ENCODE results near the gene ATP5F1D.
A peak's percentile ranks its signal among the peaks of the same experiment; 100 is the strongest.
"Not testable (repeated sequence)": the region's sequence is repeated elsewhere in the genome, so short reads cannot be mapped to it uniquely, and the experiment has no call there.

Gene ATP5F1D

GRCh38 chr19:1241417-1242095, at the start of gene ATP5F1D:
ATP5F1D (plus strand) TSS chr19:1241751; CDS start chr19:1241851, 100 bp downstream.
- peak; percentile 94 for DNase-seq (ENCODE audit: low spot score)

DNA sequence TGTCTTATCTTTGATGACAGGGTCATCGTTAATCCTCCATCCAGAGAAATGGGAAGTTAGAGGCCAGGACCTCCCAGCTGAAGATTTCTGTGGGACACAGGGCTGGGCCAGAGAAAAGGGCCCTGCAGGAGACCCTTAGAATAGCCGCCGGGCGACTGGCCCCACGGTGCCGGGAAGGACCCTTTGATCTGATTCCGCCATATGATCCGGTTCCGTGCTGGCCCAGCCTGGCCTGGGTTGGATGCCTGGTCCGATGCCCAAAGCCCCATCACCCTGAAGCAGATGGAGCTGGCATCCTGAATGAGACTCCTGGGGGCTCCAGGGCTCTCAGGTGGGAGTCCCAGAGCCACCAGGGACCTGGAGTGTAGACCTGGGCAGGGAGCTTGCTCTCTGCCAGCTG, 42.0 kb upstream of the ATP5F1D start:
- no peak for DNase-seq (ENCODE audit: low spot score)

GRCh38 chr19:1200614-1201013, 40.9 kb upstream of the ATP5F1D start:
- DNase-seq (ENCODE audit: low spot score) = not testable (repeated sequence)

DNA sequence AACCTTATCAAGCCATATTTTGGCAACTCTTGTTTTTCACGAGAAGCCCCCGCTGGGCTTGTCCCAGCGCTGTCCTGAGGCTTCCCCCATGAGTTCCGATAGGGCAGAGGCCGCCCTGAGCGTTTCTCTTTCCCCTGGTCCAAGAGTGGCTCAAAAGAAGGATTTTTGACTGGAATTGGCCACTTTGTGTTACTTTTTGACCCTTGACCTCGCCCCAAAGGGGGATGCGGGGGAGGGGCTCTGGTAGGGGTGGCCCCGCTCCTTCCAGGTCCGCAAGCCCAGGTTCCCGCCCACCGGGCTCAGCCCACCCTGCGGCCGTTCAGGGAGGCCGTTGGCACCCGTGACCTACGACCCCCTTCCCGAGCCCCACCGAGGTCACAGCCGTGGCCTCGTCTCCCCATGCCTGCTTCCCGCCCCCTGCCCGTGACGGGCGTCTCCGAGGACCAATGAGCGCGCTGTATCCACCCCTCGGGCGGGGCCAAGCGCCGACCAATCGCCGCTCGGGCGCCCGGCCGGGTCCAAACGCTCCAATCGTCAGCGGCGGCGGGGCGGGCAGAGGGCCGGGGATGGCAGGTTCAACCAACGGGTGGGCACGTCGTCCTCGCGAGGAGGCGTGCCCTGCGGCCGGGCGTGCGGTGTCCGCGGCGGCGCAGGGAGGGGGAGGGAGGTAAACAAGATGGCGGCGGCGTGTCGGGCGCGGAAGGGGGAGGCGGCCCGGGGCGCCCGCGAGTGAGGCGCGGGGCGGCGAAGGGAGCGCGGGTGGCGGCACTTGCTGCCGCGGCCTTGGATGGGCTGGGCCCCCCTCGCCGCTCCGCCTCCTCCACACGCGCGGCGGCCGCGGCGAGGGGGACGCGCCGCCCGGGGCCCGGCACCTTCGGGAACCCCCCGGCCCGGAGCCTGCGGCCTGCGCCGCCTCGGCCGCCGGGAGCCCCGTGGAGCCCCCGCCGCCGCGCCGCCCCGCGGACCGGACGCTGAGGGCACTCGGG, 36.1 kb upstream of the ATP5F1D start, which contains the start of gene STK11:
Gene STK11 (plus strand): TSS at position 665 of the 986 bp plus-strand sequence. CDS start 1,136 bp downstream, outside the sequence.
- DNase-seq (ENCODE audit: low spot score) = peak; percentile 100

DNA sequence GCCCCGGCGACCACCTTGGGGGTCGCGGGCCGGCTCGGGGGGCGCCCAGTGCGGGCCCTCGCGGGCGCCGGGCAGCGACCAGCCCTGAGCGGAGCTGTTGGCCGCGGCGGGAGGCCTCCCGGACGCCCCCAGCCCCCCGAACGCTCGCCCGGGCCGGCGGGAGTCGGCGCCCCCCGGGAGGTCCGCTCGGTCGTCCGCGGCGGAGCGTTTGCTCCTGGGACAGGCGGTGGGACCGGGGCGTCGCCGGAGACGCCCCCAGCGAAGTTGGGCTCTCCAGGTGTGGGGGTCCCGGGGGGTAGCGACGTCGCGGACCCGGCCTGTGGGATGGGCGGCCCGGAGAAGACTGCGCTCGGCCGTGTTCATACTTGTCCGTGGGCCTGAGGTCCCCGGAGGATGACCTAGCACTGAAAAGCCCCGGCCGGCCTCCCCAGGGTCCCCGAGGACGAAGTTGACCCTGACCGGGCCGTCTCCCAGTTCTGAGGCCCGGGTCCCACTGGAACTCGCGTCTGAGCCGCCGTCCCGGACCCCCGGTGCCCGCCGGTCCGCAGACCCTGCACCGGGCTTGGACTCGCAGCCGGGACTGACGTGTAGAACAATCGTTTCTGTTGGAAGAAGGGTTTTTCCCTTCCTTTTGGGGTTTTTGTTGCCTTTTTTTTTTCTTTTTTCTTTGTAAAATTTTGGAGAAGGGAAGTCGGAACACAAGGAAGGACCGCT, 35.2 kb upstream of the ATP5F1D start:
- DNase-seq (ENCODE audit: low spot score) = no peak

DNA sequence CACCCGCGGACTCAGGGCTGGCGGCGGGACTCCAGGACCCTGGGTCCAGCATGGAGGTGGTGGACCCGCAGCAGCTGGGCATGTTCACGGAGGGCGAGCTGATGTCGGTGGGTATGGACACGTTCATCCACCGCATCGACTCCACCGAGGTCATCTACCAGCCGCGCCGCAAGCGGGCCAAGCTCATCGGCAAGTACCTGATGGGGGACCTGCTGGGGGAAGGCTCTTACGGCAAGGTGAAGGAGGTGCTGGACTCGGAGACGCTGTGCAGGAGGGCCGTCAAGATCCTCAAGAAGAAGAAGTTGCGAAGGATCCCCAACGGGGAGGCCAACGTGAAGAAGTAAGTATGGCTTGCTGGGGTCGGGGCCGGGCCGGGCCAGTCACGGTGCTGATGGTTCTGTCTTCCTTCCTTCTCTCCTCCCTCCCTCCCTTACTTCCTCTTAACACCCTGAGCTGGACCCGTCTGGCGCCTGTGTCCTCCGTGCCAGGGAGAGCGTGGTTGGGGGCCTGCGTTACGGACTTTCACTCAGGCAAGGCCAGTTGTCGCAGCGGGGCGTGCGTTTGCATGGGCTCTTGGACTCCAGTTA, 34.6 kb upstream of the ATP5F1D start:
- DNase-seq (ENCODE audit: low spot score) = no peak

DNA sequence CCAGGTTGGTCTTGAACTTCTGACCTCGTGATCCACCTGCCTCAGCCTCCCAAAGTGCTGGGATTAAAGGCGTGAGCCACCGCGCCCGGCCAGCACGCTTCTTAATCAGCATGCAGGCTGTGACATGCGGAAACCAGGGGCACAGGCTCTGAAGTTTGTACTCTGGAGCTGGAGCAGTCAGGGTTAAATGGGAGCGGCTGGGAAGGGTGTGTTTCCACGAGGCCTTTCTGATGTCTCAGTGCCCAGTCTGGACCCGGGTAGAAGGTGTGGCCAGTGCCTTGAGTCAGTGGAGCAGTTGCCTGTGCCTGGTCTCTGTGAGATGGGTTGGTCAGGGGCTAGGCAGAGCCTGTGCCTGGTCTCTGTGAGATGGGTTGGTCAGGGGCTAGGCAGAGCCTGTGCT, 32.7 kb upstream of the ATP5F1D start:
- DNase-seq (ENCODE audit: low spot score) = not testable (repeated sequence)

DNA sequence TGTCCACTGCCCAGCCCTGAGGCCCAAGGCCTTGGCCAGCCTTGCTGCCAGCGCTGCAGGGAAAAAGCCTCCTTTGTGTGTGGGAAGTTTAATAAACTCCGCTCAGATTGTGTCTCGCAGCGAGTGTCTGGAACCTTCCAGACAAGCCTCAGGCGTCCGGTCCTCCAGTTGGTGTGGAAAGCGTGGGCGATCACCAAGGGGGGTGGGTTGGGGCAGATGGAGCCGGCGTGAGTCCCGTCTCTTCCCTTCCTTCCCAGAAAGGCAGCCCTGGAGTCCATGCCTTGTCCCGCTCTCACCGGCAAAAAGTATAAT, 31.4 kb upstream of the ATP5F1D start:
- no peak for DNase-seq (ENCODE audit: low spot score)

GRCh38 chr19:1211494-1212234, 29.9 kb upstream of the ATP5F1D start:
- DNase-seq (ENCODE audit: low spot score) = no peak

GRCh38 chr19:1213391-1214286, 27.9 kb upstream of the ATP5F1D start:
- no peak for DNase-seq (ENCODE audit: low spot score)

GRCh38 chr19:1214299-1214861, 27.2 kb upstream of the ATP5F1D start:
- DNase-seq (ENCODE audit: low spot score) = no peak

GRCh38 chr19:1214862-1215731, 26.5 kb upstream of the ATP5F1D start:
- no peak for DNase-seq (ENCODE audit: low spot score)

DNA sequence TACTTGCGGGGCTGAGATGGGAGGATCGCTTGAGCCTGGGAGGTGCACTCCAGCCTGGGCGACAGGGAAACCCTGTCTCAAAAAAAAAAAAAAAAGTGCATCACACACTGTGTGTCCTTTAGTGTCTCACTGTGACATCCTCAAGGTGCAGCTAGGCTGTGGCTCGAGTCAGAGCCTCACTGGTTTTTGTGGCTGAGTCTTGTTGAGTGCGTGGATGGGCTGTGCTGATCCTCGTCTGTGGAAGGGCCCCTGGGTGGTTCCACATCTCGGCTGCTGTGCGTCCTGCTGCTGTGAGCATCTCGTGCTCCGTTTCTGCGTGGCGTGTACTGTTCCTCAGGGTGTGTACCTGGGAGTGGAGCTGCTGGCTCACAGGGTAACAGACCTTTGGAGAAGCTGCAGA, 24.8 kb upstream of the ATP5F1D start:
- DNase-seq (ENCODE audit: low spot score) = no peak

DNA sequence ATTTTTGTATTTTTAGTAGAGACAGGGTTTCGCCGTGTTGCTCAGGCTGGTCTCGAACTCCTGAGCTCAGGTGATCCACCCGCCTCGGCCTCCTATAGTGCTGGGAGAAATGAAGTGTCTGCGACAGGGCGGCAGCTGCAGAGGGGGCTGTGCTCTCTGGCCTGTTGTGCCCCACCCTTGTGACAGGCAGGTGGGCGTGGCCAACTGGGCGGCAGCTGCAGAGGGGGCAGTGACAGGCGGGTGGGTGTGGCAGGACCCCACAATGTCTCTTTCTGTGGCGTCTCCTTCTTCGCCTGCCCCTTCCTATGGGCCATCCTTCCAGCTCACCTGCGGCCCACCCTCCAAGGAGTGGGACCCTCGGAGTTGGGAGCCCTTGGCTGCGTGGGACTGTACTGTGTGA, 24.2 kb upstream of the ATP5F1D start:
- DNase-seq (ENCODE audit: low spot score) = no peak

- DNase-seq (ENCODE audit: low spot score) = no peak
Measured at GRCh38 chr19:1218751-1219567, 22.6 kb upstream of the ATP5F1D start.

DNA sequence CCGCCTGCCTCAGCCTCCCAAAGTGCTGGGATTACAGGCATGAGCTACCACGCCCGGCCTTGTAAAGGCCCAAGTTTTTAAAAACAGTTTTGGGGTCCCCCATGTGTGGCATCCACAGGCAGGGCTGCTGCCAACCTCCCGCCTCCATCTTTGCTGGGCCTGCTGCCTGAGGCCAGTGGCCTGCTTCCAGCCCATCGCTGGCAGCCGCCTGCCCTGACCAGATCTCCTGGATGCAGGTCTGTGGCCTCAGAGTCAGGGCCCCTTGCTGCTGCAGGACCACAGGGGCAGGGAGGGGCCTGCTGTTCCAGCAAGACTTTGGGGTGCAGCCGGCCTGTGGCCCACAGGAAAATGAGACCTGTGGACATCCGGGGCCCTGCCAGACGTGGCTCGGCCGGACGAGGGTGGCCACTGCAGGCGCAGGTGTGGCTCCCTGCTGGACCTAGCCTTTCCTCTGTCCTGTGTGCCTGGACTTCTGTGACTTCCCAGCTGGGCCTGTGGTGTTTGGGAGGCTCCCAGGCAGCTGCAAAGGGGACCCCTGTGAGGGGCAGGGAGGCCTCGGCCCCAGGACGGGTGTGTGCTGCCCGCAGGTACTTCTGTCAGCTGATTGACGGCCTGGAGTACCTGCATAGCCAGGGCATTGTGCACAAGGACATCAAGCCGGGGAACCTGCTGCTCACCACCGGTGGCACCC, 21.6 kb upstream of the ATP5F1D start:
- no peak for DNase-seq (ENCODE audit: low spot score)

GRCh38 chr19:1220477-1220930, 21.0 kb upstream of the ATP5F1D start:
- DNase-seq (ENCODE audit: low spot score) = no peak

All from ecto neural progenitor cell (in vitro differentiated cells).